DMS153 treated with DMSO at 0.1 percent for 48 hours (cell line): Measurements from ENCODE around the gene CDH4.

ENCODE experiments used
- DNase-seq: peaks from one replicate; lab custom pipeline; 2025; ENCODE audit not compliant: unreplicated experiment; lab: John Stamatoyannopoulos, UW

CDH4 gene

GRCh38 chr20:61737812-61738443 lies 485.9 kb downstream of the CDH4 start:
- no peak for DNase-seq

DNA sequence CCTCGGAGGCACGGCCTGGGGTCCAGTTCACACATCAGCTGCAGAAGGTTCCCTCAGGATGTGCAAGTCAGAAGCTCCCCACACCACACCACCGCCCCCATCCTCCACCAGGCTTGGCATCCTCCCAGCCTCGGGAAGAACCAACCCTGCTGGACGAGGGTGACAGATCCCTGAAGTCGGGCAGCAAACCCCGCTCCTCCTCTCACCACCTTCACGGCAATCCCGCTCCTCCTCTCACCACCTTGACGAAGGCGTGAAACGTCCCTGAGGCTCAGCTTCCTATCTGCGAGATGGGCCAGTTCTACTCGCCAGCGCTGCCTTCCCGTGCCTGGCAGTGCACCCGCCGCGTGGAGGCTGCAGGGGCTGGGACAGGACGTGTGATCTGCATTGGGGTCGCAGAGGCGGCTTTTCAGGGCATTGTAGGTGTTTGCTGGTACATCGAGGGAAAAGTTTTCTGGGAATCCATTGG lies 486.6 kb downstream of the CDH4 start:
- DNase-seq, result no peak

- DNase-seq, result no peak
Observed at GRCh38 chr20:61739086-61739831, 487.2 kb downstream of the CDH4 start.

DNA sequence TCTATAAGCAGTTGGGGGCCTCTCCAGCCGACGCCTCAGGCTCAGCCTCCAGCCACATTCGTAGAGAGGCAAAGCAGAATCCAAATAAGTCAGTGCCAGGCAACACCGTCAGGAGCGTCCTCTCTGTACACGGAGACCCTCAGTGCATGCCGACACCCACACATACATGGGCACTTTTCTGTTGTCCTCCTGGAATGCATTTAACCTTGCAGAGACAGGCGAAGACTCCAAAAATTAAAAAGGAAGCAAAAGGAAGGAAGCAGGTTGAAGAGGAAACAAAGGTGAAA lies 487.7 kb downstream of the CDH4 start:
- DNase-seq, result no peak

- DNase-seq, result no peak
Observed at GRCh38 chr20:61742097-61742825, 490.2 kb downstream of the CDH4 start.

DNA sequence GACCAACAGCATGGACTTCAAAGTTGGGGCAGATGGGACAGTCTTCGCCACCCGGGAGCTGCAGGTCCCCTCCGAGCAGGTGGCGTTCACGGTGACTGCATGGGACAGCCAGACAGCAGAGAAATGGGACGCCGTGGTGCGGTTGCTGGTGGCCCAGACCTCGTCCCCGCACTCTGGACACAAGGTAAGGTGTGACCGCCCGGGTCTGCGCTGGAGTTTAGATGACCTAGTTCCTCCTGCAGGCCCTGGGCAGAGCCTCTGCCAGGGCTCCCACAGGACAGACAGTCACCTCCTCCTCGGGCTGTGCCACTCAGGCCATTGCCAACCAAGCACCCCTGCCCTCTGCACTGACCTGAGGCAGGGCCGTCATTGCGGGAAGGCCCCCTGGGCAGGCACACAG lies 491.5 kb downstream of the CDH4 start:
- DNase-seq, result no peak

DNA sequence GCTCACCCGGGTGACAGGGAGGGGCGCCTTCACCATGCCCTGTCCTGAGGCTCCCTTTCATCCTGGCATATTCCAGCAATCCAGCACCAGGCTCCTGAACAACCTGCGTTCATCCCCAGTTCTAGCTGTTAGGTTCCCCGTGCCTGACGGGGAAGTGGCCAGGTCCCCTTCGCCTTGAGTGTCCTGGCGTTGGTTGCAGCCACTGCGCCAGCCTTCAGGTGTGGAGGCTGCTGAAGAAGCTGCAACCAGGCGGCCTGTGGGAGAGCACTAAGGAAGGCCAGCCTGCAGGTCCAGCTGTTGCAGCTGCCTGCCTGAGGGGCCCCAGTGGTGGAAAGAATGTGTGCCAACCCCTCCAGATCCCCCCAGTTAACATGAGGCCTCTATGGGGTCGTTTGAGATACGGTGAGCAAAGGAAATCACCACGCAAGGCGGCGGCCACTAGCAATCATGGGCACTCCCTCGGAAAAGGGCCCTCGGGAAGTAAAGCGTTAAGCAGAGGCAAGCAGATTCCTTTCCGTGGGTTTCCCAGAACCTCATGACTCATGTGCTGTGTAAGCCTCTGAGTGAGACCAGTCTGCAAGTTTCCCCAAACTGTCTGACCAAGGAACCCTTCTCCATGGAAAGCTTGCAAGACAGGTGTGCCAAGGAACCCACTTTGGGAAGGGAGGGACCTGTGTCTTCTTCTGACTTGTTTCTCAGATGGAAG lies 492.8 kb downstream of the CDH4 start:
- DNase-seq, result no peak

DNA sequence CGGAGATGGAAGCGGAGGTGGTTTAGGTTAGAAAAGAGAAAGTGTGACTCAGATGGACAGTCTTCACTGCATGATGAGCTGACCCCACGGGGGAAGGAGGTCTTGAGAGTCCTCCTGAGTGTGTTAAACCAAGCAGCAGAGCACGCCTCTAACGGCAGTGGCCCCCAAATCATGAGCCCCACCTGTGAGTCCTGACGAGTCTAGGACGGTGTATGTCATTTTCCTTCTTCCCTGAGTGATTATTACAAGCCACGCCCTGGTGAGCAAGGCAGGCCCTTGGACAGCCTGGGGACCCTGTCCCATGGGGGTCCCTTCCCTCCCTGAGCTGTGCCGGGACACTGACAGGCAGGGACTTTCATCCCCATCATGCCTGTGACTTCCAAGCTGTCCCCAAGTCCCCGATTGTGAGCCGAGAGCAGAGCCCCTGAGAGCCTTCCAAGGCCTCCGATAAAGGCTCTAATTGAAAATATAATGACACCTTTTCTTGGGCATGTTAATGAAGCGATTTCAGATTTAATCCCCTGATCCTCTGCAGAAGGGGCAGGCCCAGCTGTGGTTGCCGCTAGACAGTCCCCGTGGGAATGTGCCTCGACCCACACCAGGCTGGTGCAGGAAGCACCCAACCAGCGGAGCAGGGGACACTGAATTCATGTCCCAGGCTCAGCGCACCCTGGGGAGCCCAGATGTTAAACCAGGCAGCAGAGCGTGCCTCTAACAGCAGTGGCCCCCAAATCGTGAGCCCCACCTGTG lies 493.5 kb downstream of the CDH4 start:
- DNase-seq, result no peak

DNA sequence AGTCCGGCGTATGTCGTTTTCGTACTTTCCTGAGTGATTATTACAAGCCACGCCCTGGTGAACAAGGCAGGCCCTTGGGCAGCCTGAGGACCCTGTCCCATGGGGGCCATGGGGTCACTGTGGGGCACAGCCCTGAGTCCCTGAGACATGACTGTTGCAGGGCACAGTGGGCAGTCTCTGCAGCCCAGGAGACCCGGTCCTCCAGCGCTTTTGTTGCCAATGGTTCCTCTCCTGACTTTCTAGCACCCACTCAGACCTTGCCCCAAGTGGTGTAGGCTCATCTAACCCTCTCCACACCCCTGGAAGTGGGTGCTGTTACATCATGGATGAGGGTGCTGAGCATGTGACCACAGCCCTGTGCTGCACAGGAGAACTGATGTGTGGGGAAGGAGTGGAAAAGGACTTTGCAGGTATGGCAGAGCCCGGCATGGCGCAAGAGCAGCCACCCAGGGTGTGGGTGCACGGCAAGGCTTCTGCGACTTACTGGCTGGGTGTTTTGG lies 494.1 kb downstream of the CDH4 start:
- DNase-seq, result no peak

DNA sequence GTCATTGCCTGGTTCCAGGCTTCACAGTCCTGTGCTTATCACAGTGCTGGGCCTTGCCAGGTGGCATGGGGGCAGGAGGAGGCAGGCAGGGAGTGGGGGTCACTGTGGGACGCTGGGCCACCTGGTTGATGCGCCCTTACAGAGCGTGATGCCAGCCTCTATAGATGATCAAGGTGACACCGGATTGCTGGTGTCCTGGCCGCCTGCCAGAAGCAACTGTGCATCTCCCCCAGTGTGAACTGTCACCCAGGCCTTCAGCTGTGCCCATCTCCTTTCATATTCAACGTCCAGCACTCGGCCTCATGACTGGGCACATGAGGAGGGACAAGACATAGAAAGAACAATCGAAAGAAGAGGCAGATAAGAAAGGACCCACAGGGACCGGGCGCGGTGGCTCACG lies 494.7 kb downstream of the CDH4 start:
- DNase-seq, result no peak

DNA sequence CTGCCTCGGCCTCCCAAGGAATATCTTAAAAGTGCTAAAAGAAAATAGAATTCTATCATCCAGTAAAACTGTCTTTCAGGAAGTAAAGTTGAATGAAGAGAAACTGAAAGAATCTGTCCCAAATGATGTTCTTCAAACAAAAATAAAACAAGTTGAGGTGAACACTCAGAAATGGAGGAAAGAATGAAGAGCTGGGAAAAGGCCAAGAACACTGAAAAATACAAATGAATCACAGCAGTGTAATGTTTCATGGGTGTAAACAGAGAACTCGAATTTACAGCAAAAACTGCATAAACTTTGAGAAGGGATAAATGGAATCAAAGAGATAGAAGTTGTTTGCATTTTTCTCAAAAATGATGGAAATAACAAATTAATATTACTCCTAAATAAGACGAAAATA lies 496.3 kb downstream of the CDH4 start:
- no peak for DNase-seq

- no peak for DNase-seq
Observed at GRCh38 chr20:61749406-61750075, 497.5 kb downstream of the CDH4 start.

DNA sequence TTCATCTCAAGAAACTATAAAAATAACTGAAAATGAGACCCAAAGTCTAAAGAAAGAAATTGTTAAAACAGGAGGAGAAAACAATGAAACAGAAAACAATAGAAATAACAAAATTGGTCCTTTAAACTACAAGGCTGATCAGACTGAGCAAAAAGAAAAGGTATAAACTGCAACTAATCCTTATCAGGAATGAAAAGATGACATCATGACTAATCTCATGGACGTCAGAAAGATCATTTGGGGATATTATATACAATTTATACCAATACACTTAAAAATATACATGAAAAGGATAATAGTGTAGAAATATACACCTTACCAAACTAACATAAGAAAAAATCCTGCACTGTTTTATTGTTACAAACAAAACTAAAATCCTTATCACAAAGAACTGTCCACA lies 498.0 kb downstream of the CDH4 start:
- DNase-seq, result no peak

DNA sequence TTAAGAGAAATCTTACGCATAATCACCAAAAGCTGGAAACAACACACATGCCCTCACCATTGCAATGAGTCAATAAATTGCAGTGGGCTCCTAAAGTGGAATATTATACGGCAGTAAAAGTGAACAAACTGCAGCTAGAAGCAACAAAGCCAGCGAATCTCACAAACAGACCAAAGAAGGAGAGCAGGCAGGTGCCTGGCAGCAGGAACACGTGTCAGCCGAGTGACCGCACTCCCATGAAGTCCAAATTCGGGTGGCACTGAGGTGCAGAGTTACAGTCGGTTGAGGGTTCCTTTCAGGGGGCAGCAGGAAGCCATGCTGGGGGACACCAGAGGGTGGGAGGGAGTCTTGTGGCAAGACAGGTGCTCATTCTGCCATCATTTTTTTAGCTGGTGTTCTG lies 500.5 kb downstream of the CDH4 start:
- no peak for DNase-seq

DNA sequence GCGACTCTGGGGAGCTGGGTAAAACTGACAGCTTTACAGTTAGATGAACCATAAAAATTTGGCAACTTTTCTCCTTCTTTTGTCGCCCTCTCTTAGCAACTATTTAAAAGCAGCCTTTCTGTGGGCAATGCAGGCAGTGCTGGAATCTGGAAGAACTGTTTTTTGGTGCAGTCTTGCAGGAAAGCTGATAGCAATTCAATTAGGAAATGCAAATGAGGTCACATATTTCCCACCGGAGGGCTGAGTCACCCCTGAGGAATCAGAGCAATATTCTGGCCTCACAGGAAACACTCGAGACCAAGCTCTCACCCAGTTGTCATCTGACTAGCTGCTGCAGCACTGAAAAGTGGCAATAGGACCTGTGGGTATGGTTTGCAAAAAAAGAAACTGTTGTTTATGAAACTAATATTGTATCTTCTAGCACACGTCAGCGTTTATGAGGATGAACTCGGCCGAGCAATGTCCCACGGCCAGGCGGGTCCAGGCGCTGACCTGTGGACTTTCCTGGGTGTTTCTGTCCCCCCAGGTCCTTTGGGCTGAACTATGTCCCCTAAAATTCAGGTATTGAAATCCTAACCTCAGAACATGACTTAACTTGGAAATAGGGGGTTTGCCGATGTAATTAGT lies 501.4 kb downstream of the CDH4 start:
- no peak for DNase-seq

DNA sequence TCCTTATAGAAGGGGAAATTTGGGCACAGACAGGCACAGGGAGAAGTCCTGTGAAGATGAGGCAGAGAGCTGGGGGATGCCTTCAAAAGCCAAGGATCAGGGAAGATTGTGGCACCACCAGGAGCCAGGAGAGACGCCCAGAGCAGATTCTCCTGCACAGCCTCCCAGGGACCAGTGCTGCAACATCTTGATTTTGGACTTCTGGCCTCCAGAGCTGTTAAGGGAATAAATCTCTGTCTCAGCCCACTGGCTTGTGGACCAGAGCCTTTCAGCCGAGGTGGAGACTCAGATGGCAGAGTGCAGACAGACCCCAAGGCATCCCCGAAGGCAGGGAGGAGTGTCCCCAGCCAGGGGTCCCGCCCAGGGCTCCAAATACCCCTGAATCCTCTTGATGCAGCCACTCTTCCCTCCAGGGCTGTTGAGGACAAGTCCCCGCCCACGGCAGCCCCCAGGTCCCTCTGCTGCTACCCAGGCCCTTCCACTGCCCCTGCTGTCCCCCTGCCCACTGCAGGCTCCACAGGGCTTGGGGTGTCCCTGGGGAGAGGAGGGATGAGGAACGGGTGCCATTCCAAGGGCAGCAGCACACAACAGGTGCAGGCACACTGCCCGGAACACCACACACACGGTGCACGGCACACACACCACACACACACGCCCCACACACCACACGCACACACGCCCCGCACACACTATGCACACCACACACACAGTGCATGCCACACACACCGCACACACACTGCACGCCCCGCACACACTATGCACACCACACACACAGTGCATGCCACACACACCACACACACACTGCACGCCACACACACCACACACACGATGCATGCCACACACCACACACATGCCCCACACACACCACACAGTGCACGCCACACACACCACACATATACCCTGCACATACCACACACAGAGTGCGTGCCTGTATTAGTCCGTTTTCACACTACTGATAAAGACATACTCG lies 502.2 kb downstream of the CDH4 start:
- no peak for DNase-seq

DNA sequence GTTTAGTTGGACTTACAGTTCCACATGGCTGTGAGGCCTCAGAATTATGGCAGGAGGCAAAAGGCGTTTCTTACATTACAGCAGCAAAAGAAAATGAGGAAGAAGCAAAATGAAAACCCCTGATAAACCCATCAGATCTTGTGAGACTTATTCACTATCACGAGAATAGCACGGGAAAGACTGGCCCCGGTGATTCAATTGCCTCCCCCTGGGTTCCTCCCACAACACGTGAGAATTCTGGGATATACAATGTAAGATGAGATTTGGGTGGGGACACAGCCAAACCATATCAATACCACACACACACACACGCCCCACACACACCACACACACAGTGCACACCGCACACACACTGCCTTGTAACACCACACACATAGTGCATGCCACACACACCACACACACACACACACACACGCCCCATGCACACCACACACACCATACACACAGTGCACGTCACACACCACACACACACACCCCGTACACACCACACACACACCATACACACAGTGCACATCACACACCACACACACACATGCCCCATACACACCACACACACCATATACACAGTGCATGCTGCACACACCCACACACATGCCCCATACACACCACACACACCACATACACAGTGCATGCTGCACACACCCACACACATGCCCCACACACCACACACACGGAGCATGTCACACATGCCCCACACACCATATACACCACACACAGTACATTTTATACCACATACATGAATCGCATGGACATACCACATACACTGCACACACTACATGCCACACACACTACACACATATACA lies 503.1 kb downstream of the CDH4 start:
- no peak for DNase-seq
